ENCODE data around the gene GART. TPM values are rescaled to one million over a fixed set of nuclear protein-coding genes. Genes with fewer than 3 reads are reported as not detected.

GART gene
- total and polyA plus RNA-seq, 3 experiments from 2014 or later = 50.9 to 196 (median 194) TPM

DNA sequence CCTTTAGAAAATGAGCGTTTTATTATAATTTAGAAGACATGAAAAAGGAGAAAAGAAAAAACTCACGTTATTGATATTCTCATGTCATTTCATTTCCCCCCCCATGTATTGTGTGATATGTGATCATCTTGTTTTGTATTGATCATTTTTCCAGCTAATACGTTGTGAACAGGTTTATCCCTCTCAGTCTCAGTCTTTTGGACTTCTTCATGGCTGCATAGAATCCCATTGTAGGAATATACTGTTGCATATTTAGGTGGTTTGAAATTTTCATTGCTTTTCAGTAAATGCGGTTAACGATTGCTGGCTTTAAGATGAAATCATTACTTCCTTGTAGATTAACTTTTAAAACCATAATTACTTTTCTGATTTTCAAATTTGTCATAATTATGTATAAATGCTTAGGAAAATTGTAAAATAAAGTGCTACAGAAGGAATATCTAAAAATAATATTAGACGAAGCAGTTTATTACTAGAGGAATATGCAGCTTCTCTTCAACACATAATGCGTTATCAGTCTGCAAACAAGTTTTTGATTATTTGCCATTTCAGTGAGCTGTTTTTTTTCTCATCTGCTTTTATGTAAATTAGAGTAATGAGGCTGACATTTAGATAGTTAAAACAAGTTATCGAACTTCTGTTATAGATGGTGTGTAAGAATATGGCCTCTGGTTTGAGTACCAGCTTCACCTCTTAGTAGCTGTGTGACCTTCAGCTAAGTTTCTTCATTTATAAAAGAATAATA lies 2.7 kb upstream of the GART start:
- Histone ChIP-seq H3K27ac (ENCODE audit: low read depth, low read length) (peak overlapping the region; percentile 99), H3K36me3 (ENCODE audit: insufficient read depth, low read length) (peaks cover 10% of the 10 kb centered on the region)

DNA sequence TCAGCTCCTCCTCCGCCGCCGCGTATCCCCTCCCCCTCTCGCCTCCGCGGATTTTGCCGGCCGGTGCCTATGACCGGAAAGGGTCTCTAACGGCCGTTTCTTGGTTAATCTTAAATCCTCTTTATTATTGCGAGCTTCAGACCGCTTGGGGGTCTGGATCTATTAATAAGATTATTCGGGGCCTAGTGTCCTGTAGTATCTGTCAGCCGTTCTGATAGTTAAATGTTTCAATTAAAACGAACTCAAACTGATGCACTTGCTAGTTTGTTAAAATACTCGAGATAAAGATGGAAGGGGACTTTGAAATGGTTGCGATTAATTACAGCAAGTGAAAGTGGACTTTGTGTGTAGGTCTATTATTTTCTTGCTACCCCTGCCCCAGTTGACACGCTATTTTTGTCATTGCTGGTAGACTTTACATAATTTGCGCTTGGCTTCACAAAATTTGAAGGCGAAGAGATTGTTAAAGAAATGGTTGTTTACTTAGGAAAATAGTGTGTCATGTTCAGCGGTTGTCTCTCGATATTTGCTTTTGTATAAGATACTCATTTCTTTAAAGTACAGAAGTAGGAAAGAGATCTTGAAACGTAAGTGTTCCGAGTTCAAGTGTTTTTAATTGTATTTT lies 1.7 kb upstream of the GART start:
- peaks cover 0 to 47% (median 5%) of the 10 kb centered on the region in 3 donors for H3K36me3 Mint-ChIP-seq
- POLR2A ChIA-PET = interaction anchor here (0.6 to 5.3 kb wide), 8 partner anchors 8 to 1006 kb away, joined by 3 to 56 read pairs (median 6); partner anchors contain the start of genes DONSON and TMEM50B

More for the DNA sequence above, 2.7 kb upstream of the GART start:
- no peaks in the 10 kb centered on the region for H3K27me3 ChIP-seq (ENCODE audit: insufficient read depth, low read length, poor library complexity, severe bottlenecking)
- peak overlapping the region; percentile 92 to 100 (median 100) for H3K27ac Mint-ChIP-seq
- ChIA-PET POLR2A (interaction anchor here (0.5 to 5.3 kb wide), 5 partner anchors 14 to 65 kb away, joined by 3 to 56 read pairs (median 7); partner anchors contain the start of genes DONSON and TMEM50B), CTCF (interaction anchor here (1.1 to 2.6 kb wide), 3 partner anchors 61 to 65 kb away, joined by 3 to 13 read pairs (median 3); partner anchors contain the start of gene TMEM50B)
- peaks cover 0 to 2% of the 10 kb centered on the region in 2 donors for H3K27me3 Mint-ChIP-seq
- peaks cover 64 to 68% (median 65%) of the 10 kb centered on the region in 3 donors for H3K4me1 Mint-ChIP-seq
- H3K9me3 Mint-ChIP-seq = no peaks in the 10 kb centered on the region
- H3K4me1 ChIP-seq (ENCODE audit: insufficient read depth, low read length) = peaks cover 39% of the 10 kb centered on the region
- peak overlapping the region; percentile 98 for H3K4me3 ChIP-seq (ENCODE audit: low read length)
- no peaks in the 10 kb centered on the region for H3K9me3 ChIP-seq (ENCODE audit: low read length)
- DNase-seq = no peak
- H3K4me3 Mint-ChIP-seq = peak overlapping the region; percentile 93 to 100 (median 98)
- peaks cover 0 to 52% (median 8%) of the 10 kb centered on the region in 3 donors for H3K36me3 Mint-ChIP-seq

DNA sequence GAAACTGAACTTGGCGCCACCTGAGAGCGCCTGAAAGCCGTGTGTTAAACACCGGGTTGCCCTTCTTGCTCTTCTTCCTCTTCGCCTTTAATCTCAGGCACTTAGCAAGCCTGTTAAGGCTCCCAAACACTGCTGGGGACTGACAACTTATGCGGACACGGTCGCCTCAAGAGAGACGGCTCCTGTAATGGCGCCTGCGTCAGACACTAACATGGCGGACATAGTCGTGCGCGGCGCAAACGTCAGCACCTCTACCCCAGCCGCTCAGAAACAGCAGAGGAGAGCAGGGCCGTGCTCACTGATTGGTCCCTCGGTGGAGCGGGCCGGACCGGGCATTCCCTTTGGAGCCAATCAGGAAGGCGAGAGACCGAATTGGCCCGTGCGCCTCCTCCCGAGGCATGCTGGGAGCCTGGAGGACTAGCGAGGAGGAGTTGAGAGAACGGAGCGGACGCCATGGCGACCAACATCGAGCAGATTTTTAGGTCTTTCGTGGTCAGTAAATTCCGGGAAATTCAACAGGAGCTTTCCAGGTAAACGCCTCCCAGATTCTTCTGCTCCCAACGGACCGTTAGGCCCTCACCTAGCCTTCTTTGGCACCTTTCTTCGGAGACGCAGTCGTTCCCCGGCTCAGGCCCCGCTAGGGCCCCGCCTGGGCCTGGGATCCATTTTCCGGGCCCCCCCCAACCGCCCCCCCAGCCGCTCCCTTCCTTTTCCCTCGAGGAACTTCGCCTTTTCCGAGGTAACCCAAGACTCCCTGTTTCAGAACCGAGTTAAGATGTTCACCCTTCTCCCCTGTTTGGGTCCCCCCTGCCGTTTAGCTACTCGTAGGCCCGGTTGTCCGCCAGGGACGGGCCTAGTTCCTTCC lies 955 bp upstream of the GART start, which contains the start of gene SON:
Gene SON, plus strand, starts transcription at position 399 of the 865 bp plus-strand sequence. Its CDS starts 55 bp downstream, at position 454.
- peak within 1 kb of the TSS; percentile 98 for H3K4me3 ChIP-seq (ENCODE audit: low read length)
- H3K9me3 ChIP-seq (ENCODE audit: low read length) = no peaks in the 10 kb centered on the region
- Mint-ChIP-seq H3K36me3 (peaks cover 0 to 44% (median 3%) of the 10 kb centered on the region in 3 donors), H3K27ac (peak within 1 kb of the TSS; percentile 99 to 100 (median 100)), H3K4me1 (peaks cover 51 to 60% (median 54%) of the 10 kb centered on the region in 3 donors), H3K9me3 (no peaks in the 10 kb centered on the region), H3K27me3 (peaks cover 0 to 2% of the 10 kb centered on the region in 2 donors), H3K4me3 (peak within 1 kb of the TSS; percentile 93 to 100 (median 98))
- peak; percentile 96 to 99 (median 97) for DNase-seq
- H3K36me3 ChIP-seq (ENCODE audit: insufficient read depth, low read length) = peaks cover 12% of the 10 kb centered on the region
- H3K27me3 ChIP-seq (ENCODE audit: insufficient read depth, low read length, poor library complexity, severe bottlenecking) = no peaks in the 10 kb centered on the region
- ChIA-PET POLR2A (interaction anchor here (0.6 to 5.3 kb wide), 13 partner anchors 8 to 1005 kb away, joined by 3 to 56 read pairs (median 5); partner anchors contain the start of genes DNAJC28, DONSON, IFNAR1 and PAXBP1), CTCF (interaction anchor here (1.1 to 2.6 kb wide), 4 partner anchors 8 to 63 kb away, joined by 4 to 13 read pairs (median 7); partner anchors contain the start of genes DNAJC28 and TMEM50B)
- peaks cover 36% of the 10 kb centered on the region for H3K4me1 ChIP-seq (ENCODE audit: insufficient read depth, low read length)
- peak within 1 kb of the TSS; percentile 99 for H3K27ac ChIP-seq (ENCODE audit: low read depth, low read length)

More for the DNA sequence above, 1.7 kb upstream of the GART start:
- Histone ChIP-seq H3K4me1 (ENCODE audit: insufficient read depth, low read length) (peaks cover 39% of the 10 kb centered on the region), H3K9me3 (ENCODE audit: low read length) (no peaks in the 10 kb centered on the region), H3K4me3 (ENCODE audit: low read length) (peak overlapping the region; percentile 98), H3K27me3 (ENCODE audit: insufficient read depth, low read length, poor library complexity, severe bottlenecking) (no peaks in the 10 kb centered on the region), H3K27ac (ENCODE audit: low read depth, low read length) (peak overlapping the region; percentile 99), H3K36me3 (ENCODE audit: insufficient read depth, low read length) (peaks cover 12% of the 10 kb centered on the region)
- CTCF ChIA-PET = interaction anchor here (1.1 to 2.6 kb wide), 4 partner anchors 8 to 64 kb away, joined by 4 to 13 read pairs (median 7); partner anchors contain the start of genes DNAJC28 and TMEM50B
- H3K27ac Mint-ChIP-seq = peak overlapping the region; percentile 99 to 100 (median 100)
- no peaks in the 10 kb centered on the region for H3K9me3 Mint-ChIP-seq
- peak overlapping the region; percentile 93 to 100 (median 98) for H3K4me3 Mint-ChIP-seq
- peaks cover 0 to 2% of the 10 kb centered on the region in 2 donors for H3K27me3 Mint-ChIP-seq
- DNase-seq = peak in 3 of 5 donors; percentile 48 to 74 (median 59)
- peaks cover 57 to 64% (median 61%) of the 10 kb centered on the region in 3 donors for H3K4me1 Mint-ChIP-seq

DNA sequence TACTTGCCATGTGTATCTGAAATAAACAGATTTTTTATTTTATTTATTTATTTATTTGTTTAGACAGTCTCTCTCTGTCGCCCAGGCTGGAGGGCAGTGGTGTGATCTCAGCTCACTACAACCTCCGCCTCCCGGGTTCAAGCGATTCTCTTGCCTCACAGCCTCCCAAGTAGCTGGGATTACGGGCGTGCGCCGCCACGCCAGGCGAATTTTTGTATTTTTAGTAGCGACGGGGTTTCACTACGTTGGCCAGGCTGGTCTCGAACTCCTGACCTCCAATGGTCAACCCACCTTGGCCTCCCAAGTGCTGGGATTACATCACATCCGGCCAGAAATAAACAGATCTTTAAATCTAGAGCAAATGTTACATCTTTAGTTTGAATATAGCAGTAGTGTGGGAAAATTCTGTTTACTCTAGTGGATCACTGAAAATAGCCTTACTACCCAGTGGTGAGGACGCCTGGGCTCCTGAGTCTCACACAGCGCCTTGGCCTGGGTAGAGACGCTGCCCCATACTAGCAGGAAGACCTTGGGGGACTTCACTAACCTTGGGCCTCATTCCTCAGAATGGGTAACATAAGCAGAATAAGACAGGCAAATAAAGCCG lies 709 bp downstream of the GART start:
- no peaks in the 10 kb centered on the region for H3K27me3 ChIP-seq (ENCODE audit: insufficient read depth, low read length, poor library complexity, severe bottlenecking)
- ChIA-PET CTCF (interaction anchor here (2.6 kb wide), 1 partner anchor 62 kb away, joined by 10 read pairs; the partner anchor contains the start of gene TMEM50B), POLR2A (interaction anchor here (1.0 to 5.3 kb wide), 6 partner anchors 42 to 813 kb away, joined by 4 to 56 read pairs (median 6); partner anchors contain the start of genes DNAJC28, DONSON, IFNAR1 and SYNJ1)
- H3K4me3 ChIP-seq (ENCODE audit: low read length) = peak overlapping the region; percentile 98
- no peak for DNase-seq
- Mint-ChIP-seq H3K4me1 (peaks cover 46 to 58% (median 58%) of the 10 kb centered on the region in 3 donors), H3K36me3 (peaks cover 12 to 52% (median 12%) of the 10 kb centered on the region in 3 donors), H3K4me3 (peak overlapping the region; percentile 93 to 100 (median 98)), H3K9me3 (no peaks in the 10 kb centered on the region), H3K27ac (peak overlapping the region; percentile 89 to 100 (median 100)), H3K27me3 (peaks cover 0 to 2% of the 10 kb centered on the region in 2 donors)
- peak overlapping the region; percentile 99 for H3K27ac ChIP-seq (ENCODE audit: low read depth, low read length)
- H3K36me3 ChIP-seq (ENCODE audit: insufficient read depth, low read length) = peaks cover 19% of the 10 kb centered on the region
- H3K9me3 ChIP-seq (ENCODE audit: low read length) = no peaks in the 10 kb centered on the region
- H3K4me1 ChIP-seq (ENCODE audit: insufficient read depth, low read length) = peaks cover 35% of the 10 kb centered on the region

DNA sequence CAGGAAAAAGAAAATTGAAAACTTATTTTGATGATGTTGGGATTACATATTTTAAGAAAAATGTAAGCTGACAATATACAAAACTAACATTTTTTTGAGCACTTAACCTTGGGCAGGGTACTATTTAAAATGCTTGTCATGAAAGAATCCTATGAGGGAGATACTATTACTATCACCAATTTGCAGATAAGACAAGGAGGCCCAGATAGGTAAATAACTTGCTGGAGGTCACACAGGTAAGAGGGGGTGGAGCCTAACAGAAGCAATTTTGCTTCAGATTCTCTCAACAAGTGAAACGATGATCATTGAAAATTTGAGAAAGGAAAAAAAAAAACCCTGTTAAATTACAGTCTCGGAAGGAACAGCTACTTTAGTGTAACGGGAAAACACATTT lies 1.2 kb downstream of the GART start:
- CTCF ChIA-PET = no interaction called here
- peaks cover 22% of the 10 kb centered on the region for H3K36me3 ChIP-seq (ENCODE audit: insufficient read depth, low read length)
- H3K27ac ChIP-seq (ENCODE audit: low read depth, low read length) = no peak overlapping the region
- Mint-ChIP-seq H3K36me3 (peaks cover 11 to 55% (median 12%) of the 10 kb centered on the region in 3 donors), H3K4me1 (peaks cover 42 to 53% (median 53%) of the 10 kb centered on the region in 3 donors), H3K9me3 (no peaks in the 10 kb centered on the region), H3K27me3 (peaks cover 0 to 2% of the 10 kb centered on the region in 2 donors), H3K27ac (peak overlapping the region; percentile 35 to 99 (median 90)), H3K4me3 (peak overlapping the region in 6 of 7 donors; percentile 70 to 99 (median 96))
- no peak for DNase-seq
- H3K9me3 ChIP-seq (ENCODE audit: low read length) = no peaks in the 10 kb centered on the region
- no peaks in the 10 kb centered on the region for H3K27me3 ChIP-seq (ENCODE audit: insufficient read depth, low read length, poor library complexity, severe bottlenecking)
- H3K4me3 ChIP-seq (ENCODE audit: low read length) = no peak overlapping the region
- H3K4me1 ChIP-seq (ENCODE audit: insufficient read depth, low read length) = peaks cover 30% of the 10 kb centered on the region
- POLR2A ChIA-PET = interaction anchor here (0.7 to 5.3 kb wide), 3 partner anchors 48 to 658 kb away, joined by 4 to 56 read pairs (median 10); partner anchors contain the start of genes DONSON and TMEM50B

DNA sequence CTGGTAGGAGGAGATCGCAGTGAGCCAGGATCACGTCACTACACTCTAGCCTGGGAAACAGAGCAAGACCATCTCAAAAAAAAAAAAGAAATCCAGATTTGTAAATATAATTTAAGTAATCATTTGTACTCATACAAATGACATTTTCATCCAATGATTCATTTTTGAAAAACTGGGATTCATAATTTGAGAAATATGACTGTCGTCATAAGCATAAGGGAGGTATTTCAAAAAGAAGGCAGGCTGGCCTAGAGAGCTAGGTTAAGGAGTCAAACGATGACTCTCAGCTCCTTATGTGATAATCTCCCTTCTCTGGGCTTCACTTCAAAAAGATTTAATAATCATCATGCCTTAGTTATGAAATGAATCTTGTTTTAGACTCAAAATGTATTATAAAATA lies 2.3 kb downstream of the GART start:
- H3K27me3 ChIP-seq (ENCODE audit: insufficient read depth, low read length, poor library complexity, severe bottlenecking) = no peaks in the 10 kb centered on the region
- no peak for DNase-seq
- H3K9me3 ChIP-seq (ENCODE audit: low read length) = no peaks in the 10 kb centered on the region
- H3K27ac ChIP-seq (ENCODE audit: low read depth, low read length) = no peak overlapping the region
- Mint-ChIP-seq H3K4me1 (peaks cover 31 to 42% (median 42%) of the 10 kb centered on the region in 3 donors), H3K27me3 (peaks cover 0 to 2% of the 10 kb centered on the region in 2 donors), H3K27ac (peak overlapping the region in 2 of 8 donors; percentile 17 to 55), H3K4me3 (peak overlapping the region in 1 of 7 donors; percentile 96), H3K36me3 (peaks cover 14 to 65% (median 15%) of the 10 kb centered on the region in 3 donors), H3K9me3 (no peaks in the 10 kb centered on the region)
- H3K36me3 ChIP-seq (ENCODE audit: insufficient read depth, low read length) = peaks cover 23% of the 10 kb centered on the region
- peaks cover 19% of the 10 kb centered on the region for H3K4me1 ChIP-seq (ENCODE audit: insufficient read depth, low read length)
- H3K4me3 ChIP-seq (ENCODE audit: low read length) = no peak overlapping the region
- POLR2A ChIA-PET = interaction anchor here (5.3 kb wide), 1 partner anchor 60 kb away, joined by 56 read pairs; the partner anchor contains the start of gene TMEM50B
- CTCF ChIA-PET = no interaction called here

Measured in CD8-positive, alpha-beta memory T cell (primary cell).